Sigmoid colon (tissue), 7 donors: ENCODE results near the gene NMD3. TPM values are rescaled to one million over a fixed set of nuclear protein-coding genes. Genes with fewer than 3 reads are reported as not detected.

Source experiments
- DNase-seq: peaks from one replicate; pipeline ENCODE4 v3.0.0-alpha.2; 2019
- H3K27ac ChIP-seq, 4 donors: fragments of 200-600 bp; sonication (generic); one replicate each; pipeline ENCODE4 v1.5.1; 2016 to 2019; ENCODE audit warnings: mild to moderate bottlenecking in 1 of 4
- H3K27me3 ChIP-seq, 3 donors: fragments of 200-600 bp; sonication (generic); one replicate each; pipeline ENCODE4 v1.5.1; 2019; ENCODE audit warnings: mild to moderate bottlenecking in 1 of 3
- H3K36me3 ChIP-seq, 4 donors: fragments of 200-600 bp; sonication (generic); one replicate each; pipeline ENCODE4 v1.5.1; 2016 to 2019
- H3K4me1 ChIP-seq, 4 donors: fragments of 200-600 bp; sonication (generic); one replicate each; pipeline ENCODE4 v1.5.1; 2017 to 2019
- H3K4me3 ChIP-seq, 4 donors: fragments of 200-600 bp; sonication (generic); one replicate each; pipeline ENCODE4 v1.5.1; 2017 to 2019; ENCODE audit warnings: mild to moderate bottlenecking in 2 of 4, moderate library complexity in 1 of 4
- H3K9me3 ChIP-seq, 4 donors: fragments of 200-600 bp in 3 of 4; sonication (generic) in 3 of 4; one replicate each; pipeline versions ENCODE4 v1.5.1 to v1.6.1; 2013 to 2019
- CTCF ChIP-seq, 4 experiments: fragments of 450-650 bp in 3 of 4; fragments of 200-600 bp in 1 of 4; IDR thresholded peaks; one replicate each; pipeline ENCODE4 v1.5.1; 2016 to 2019; ENCODE audit warnings: antibody characterized with exemption in 4 of 4, mild to moderate bottlenecking in 3 of 4, moderate library complexity in 2 of 4
- EP300 ChIP-seq, 4 donors: sonication (generic); formaldehyde crosslinking; IDR thresholded peaks; one replicate each; pipeline ENCODE4 v1.6.1; 2017; ENCODE audit warnings: antibody characterized with exemption in 4 of 4
- POLR2A ChIP-seq, 2 donors: fragments of 450-650 bp; IDR thresholded peaks; one replicate each; pipeline ENCODE4 v1.6.1; 2016; ENCODE audit warnings: antibody characterized with exemption in 2 of 2, mild to moderate bottlenecking in 2 of 2, moderate library complexity in 2 of 2
- POLR2AphosphoS5 ChIP-seq, 4 donors: sonication (generic); formaldehyde crosslinking; IDR thresholded peaks; one replicate each; pipeline ENCODE4 v1.6.1; 2017; ENCODE audit warnings: antibody characterized with exemption in 4 of 4
- WGBS, 2 donors: extraction: QIAGEN DNeasy Blood & Tissue Kit; methylation state at CpG; one replicate each; pipeline ENCODE4 v1.1.7; 2013; 5-methylcytosine and 5-hydroxymethylcytosine counted together
- intact Hi-C: fragments of 100-400 bp; cut with DNase I; formaldehyde crosslinking; loops from one replicate; pipeline ENCODE4 v1.15.1; 2023
- polyA plus RNA-seq, 3 donors: library from polyadenylated mRNA; stranded (reverse); fragments of 200-250 nt; gene quantifications; one replicate each; pipeline ENCODE4 v1.2.3, GENCODE V29; 2013
- total RNA-seq, 4 donors: library from RNA; depleted of rRNA; stranded (reverse); fragments of >200 nt; gene quantifications; one replicate each; pipeline ENCODE4 v1.1.0, GENCODE V29; 2016
- donor health status: healthy with polysubstance abuse.
- donor health status: Bipolar disorder and iron deficiency.
- donor health status: healthy.

Gene NMD3
- total and polyA plus RNA-seq, 7 donors: 20.7 to 58.3 (median 42.4) TPM

- DNase-seq: no peak
- Histone ChIP-seq H3K27me3 (no peaks in the 10 kb centered on the region), H3K36me3 (peaks cover 0 to 88% (median 17%) of the 10 kb centered on the region in 4 donors), H3K4me3 (no peak overlapping the region), H3K4me1 (peaks cover 0 to 13% (median 0%) of the 10 kb centered on the region in 4 donors), H3K27ac (no peak overlapping the region), H3K9me3 (no peaks in the 10 kb centered on the region)
- no peak for TF ChIP-seq POLR2AphosphoS5 (IDR thresholded peaks at IDR 0.05)
- TF ChIP-seq CTCF (IDR thresholded peaks at IDR 0.05): no peak
- no peak for TF ChIP-seq EP300 (IDR thresholded peaks at IDR 0.05)
- TF ChIP-seq POLR2A (IDR thresholded peaks at IDR 0.05): no peak
- intact Hi-C loops: no loop called here
- 97 to 98% methylated on average over 2 of the region's 2 CpGs for WGBS, 2 donors
Measured at GRCh38 chr3:161230621-161231171, 9.6 kb downstream of the NMD3 start.

GRCh38 chr3:161231861-161232260 is 10.8 kb downstream of the NMD3 start:
- peaks cover 0 to 6% (median 0%) of the 10 kb centered on the region in 4 donors for H3K4me1 ChIP-seq
- no peaks in the 10 kb centered on the region for H3K27me3 ChIP-seq
- no peak for DNase-seq
- whole genome bisulfite sequencing, 2 donors: 96% methylated on average over 2 of the region's 2 CpGs
- no peaks in the 10 kb centered on the region for H3K9me3 ChIP-seq
- TF ChIP-seq CTCF (IDR thresholded peaks at IDR 0.05) (no peak), EP300 (IDR thresholded peaks at IDR 0.05) (no peak), POLR2A (IDR thresholded peaks at IDR 0.05) (no peak), POLR2AphosphoS5 (IDR thresholded peaks at IDR 0.05) (no peak)
- intact Hi-C loops: no loop called here
- H3K4me3 ChIP-seq: no peak overlapping the region
- peaks cover 0 to 90% (median 17%) of the 10 kb centered on the region in 4 donors for H3K36me3 ChIP-seq
- no peak overlapping the region for H3K27ac ChIP-seq

- DNase-seq: no peak
Measured at GRCh38 chr3:161233557-161233956, 12.4 kb downstream of the NMD3 start.

GRCh38 chr3:161236240-161236639 is 15.1 kb downstream of the NMD3 start:
- no peak for DNase-seq
- Histone ChIP-seq H3K27ac (no peak overlapping the region), H3K4me3 (no peak overlapping the region), H3K4me1 (peaks cover 0 to 6% (median 0%) of the 10 kb centered on the region in 4 donors), H3K36me3 (peaks cover 0 to 86% (median 12%) of the 10 kb centered on the region in 4 donors), H3K9me3 (no peaks in the 10 kb centered on the region), H3K27me3 (no peaks in the 10 kb centered on the region)
- intact Hi-C loops: no loop called here
- TF ChIP-seq CTCF (IDR thresholded peaks at IDR 0.05) (no peak), POLR2AphosphoS5 (IDR thresholded peaks at IDR 0.05) (no peak), EP300 (IDR thresholded peaks at IDR 0.05) (no peak), POLR2A (IDR thresholded peaks at IDR 0.05) (no peak)
- 92 to 94% methylated on average over 2 of the region's 2 CpGs for WGBS, 2 donors

More at GRCh38 chr3:161233557-161233956, 12.4 kb downstream of the NMD3 start:
- H3K36me3 ChIP-seq: peaks cover 0 to 88% (median 17%) of the 10 kb centered on the region in 4 donors
- TF ChIP-seq EP300 (IDR thresholded peaks at IDR 0.05) (no peak), CTCF (IDR thresholded peaks at IDR 0.05) (no peak), POLR2A (IDR thresholded peaks at IDR 0.05) (no peak), POLR2AphosphoS5 (IDR thresholded peaks at IDR 0.05) (no peak)
- no peak overlapping the region for H3K27ac ChIP-seq
- H3K4me1 ChIP-seq: peaks cover 0 to 6% (median 0%) of the 10 kb centered on the region in 4 donors
- no peaks in the 10 kb centered on the region for H3K27me3 ChIP-seq
- H3K9me3 ChIP-seq: no peaks in the 10 kb centered on the region
- intact Hi-C loops: no loop called here
- no peak overlapping the region for H3K4me3 ChIP-seq
- WGBS, 2 donors: 87 to 99% methylated on average over 1 of the region's 1 CpG

GRCh38 chr3:161239700-161240099 is 18.6 kb downstream of the NMD3 start:
- no peak for DNase-seq
- Histone ChIP-seq H3K4me3 (no peak overlapping the region), H3K4me1 (no peaks in the 10 kb centered on the region), H3K27me3 (no peaks in the 10 kb centered on the region), H3K36me3 (peaks cover 0 to 90% (median 21%) of the 10 kb centered on the region in 4 donors), H3K9me3 (no peaks in the 10 kb centered on the region), H3K27ac (no peak overlapping the region)
- WGBS, 2 donors: 66 to 84% methylated on average over 2 of the region's 2 CpGs
- intact Hi-C loops: no loop called here
- TF ChIP-seq POLR2A (IDR thresholded peaks at IDR 0.05) (no peak), POLR2AphosphoS5 (IDR thresholded peaks at IDR 0.05) (no peak), CTCF (IDR thresholded peaks at IDR 0.05) (no peak), EP300 (IDR thresholded peaks at IDR 0.05) (no peak)
